Medulla oblongata (tissue), 1 donor: ENCODE measurements around the gene CFAP54.

Experiments
- DNase-seq: peaks from one replicate; pipeline ENCODE4 v3.0.0-alpha.2; 2015; ENCODE audit errors: extremely low spot score

Gene CFAP54

GRCh38 chr12:96824074-96824837, 334.9 kb downstream of the CFAP54 start:
- DNase-seq: no peak

- no peak for DNase-seq
These were observed 335.5 kb downstream of the CFAP54 start for GRCh38 chr12:96824838-96825236.

- no peak for DNase-seq
These were observed 338.9 kb downstream of the CFAP54 start for GRCh38 chr12:96828169-96828789.

- DNase-seq: no peak
These were observed 340.0 kb downstream of the CFAP54 start for GRCh38 chr12:96829354-96829753.

- DNase-seq: no peak
These were observed 342.0 kb downstream of the CFAP54 start for GRCh38 chr12:96831346-96831745.

GRCh38 chr12:96846293-96846692, 356.9 kb downstream of the CFAP54 start:
- DNase-seq: no peak

- DNase-seq: no peak
These were observed 361.3 kb downstream of the CFAP54 start for GRCh38 chr12:96850676-96851075.

GRCh38 chr12:96858162-96858561, 368.8 kb downstream of the CFAP54 start:
- DNase-seq: no peak

- DNase-seq: no peak
These were observed 372.3 kb downstream of the CFAP54 start for GRCh38 chr12:96861656-96862055.

GRCh38 chr12:96862326-96862725, 372.9 kb downstream of the CFAP54 start:
- no peak for DNase-seq

- DNase-seq: no peak
These were observed 375.0 kb downstream of the CFAP54 start for GRCh38 chr12:96864335-96864734.

GRCh38 chr12:96866801-96867590, 377.6 kb downstream of the CFAP54 start:
- DNase-seq: no peak

GRCh38 chr12:96870946-96871345, 381.6 kb downstream of the CFAP54 start:
- DNase-seq: no peak

GRCh38 chr12:96872961-96873360, 383.6 kb downstream of the CFAP54 start:
- no peak for DNase-seq

- no peak for DNase-seq
These were observed 384.8 kb downstream of the CFAP54 start for GRCh38 chr12:96874211-96874610.

- DNase-seq: no peak
These were observed 387.6 kb downstream of the CFAP54 start for GRCh38 chr12:96876966-96877365.

- DNase-seq: no peak
These were observed 389.3 kb downstream of the CFAP54 start for GRCh38 chr12:96878704-96879103.

GRCh38 chr12:96879301-96879700, 389.9 kb downstream of the CFAP54 start:
- DNase-seq: no peak

GRCh38 chr12:96880220-96880619, 390.8 kb downstream of the CFAP54 start:
- DNase-seq: no peak

GRCh38 chr12:96881608-96882007, 392.2 kb downstream of the CFAP54 start:
- no peak for DNase-seq

GRCh38 chr12:96882862-96883261, 393.5 kb downstream of the CFAP54 start:
- no peak for DNase-seq

- no peak for DNase-seq
These were observed 394.2 kb downstream of the CFAP54 start for GRCh38 chr12:96883571-96883970.
